Measurements from ENCODE around the gene ZDHHC11B. TPM values are rescaled to one million over a fixed set of nuclear protein-coding genes. Genes with fewer than 3 reads are reported as not detected.
"Not testable (repeated sequence)": the region's sequence is repeated elsewhere in the genome, so short reads cannot be mapped to it uniquely, and the experiment has no call there.

The ZDHHC11B gene
- total and polyA plus RNA-seq, 7 experiments from 2014 or later, result 0.13 to 5.5 (median 1.2) TPM; not detected in 2

DNA sequence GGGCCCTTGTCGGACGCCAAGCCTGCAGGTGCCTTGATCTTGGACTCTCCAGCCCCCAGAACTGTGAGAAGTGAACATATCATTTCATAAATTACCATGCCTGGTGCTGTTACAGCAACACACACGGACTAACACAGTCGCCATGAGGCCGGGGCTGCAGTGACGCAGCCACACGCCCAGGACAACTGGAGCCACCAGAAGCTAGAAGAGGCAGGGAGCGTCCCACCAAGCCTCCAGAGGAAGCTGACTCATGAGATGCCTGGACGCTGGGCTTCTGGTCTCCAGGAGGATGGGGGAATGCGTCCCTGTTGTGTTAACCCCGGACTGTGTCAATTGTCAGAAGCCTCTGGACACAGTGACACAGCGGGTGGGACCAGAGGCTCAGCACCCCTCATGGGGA is 97.6 kb downstream of the ZDHHC11B start:
- intact Hi-C loops (cut with micrococcal nuclease); POLR2A ChIA-PET; ATAC-seq; H3K27me3 Mint-ChIP-seq; H3K9me3 ChIP-seq (ENCODE audit: control insufficient read depth in 2 of 3, low read length in 3 of 3); DNase-seq; H3K27ac ChIP-seq (ENCODE audit: low read depth, low read length); H3K9me3 Mint-ChIP-seq; H3K27ac Mint-ChIP-seq; H3K4me1 ChIP-seq (ENCODE audit: control insufficient read depth in 2 of 2, insufficient read depth in 2 of 2, low read length in 2 of 2); H3K27me3 ChIP-seq (ENCODE audit: control insufficient read depth in 2 of 2, insufficient read depth in 2 of 2, low read length in 2 of 2); CTCF ChIA-PET; H3K36me3 Mint-ChIP-seq; H3K4me3 ChIP-seq (ENCODE audit: low read length); H3K4me1 Mint-ChIP-seq; H3K36me3 ChIP-seq (ENCODE audit: control insufficient read depth in 2 of 3, insufficient read depth in 3 of 3, low read length in 3 of 3); H3K4me3 Mint-ChIP-seq: not testable (repeated sequence)

DNA sequence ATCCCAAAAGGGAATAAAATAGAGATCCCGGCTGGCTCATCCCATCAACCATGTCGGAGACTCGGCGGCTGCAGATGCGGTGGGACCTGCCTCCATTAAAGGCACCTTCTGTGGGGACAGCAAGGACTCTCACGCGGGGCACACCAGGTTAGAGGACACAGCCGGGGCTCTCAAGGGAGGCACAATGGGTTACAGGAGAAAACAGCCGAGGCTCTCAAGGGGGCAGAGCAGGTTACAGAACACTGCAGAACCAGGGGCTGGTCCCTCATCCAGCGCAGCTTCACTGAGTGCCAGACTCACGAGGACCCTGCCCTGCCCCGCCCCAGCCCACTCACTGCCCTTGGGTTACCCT is 98.4 kb downstream of the ZDHHC11B start:
- H3K27me3 Mint-ChIP-seq; POLR2A ChIA-PET; H3K4me3 ChIP-seq (ENCODE audit: low read length); H3K36me3 ChIP-seq (ENCODE audit: control insufficient read depth in 2 of 3, insufficient read depth in 3 of 3, low read length in 3 of 3); H3K27me3 ChIP-seq (ENCODE audit: control insufficient read depth in 2 of 2, insufficient read depth in 2 of 2, low read length in 2 of 2); H3K9me3 Mint-ChIP-seq; H3K4me1 ChIP-seq (ENCODE audit: control insufficient read depth in 2 of 2, insufficient read depth in 2 of 2, low read length in 2 of 2); DNase-seq; H3K9me3 ChIP-seq (ENCODE audit: control insufficient read depth in 2 of 3, low read length in 3 of 3); ATAC-seq; H3K27ac ChIP-seq (ENCODE audit: low read depth, low read length); intact Hi-C loops (cut with micrococcal nuclease); H3K4me3 Mint-ChIP-seq; CTCF ChIA-PET; H3K36me3 Mint-ChIP-seq; H3K4me1 Mint-ChIP-seq; H3K27ac Mint-ChIP-seq: not testable (repeated sequence)

- ChIA-PET CTCF (no interaction called here), POLR2A (no interaction called here)
- DNase-seq (peak in 1 of 9 donors; percentile 20), ATAC-seq (no peak)
- no peaks in the 10 kb centered on the region for H3K27me3 ChIP-seq (ENCODE audit: control insufficient read depth in 2 of 2, insufficient read depth in 2 of 2, low read length in 2 of 2)
- no peak overlapping the region for H3K27ac Mint-ChIP-seq
- H3K4me1 ChIP-seq (ENCODE audit: control insufficient read depth in 2 of 2, insufficient read depth in 2 of 2, low read length in 2 of 2), result no peaks in the 10 kb centered on the region
- no peaks in the 10 kb centered on the region for H3K36me3 Mint-ChIP-seq
- H3K27me3 Mint-ChIP-seq, result peaks cover 0 to 9% (median 0%) of the 10 kb centered on the region in 5 donors
- no peak overlapping the region for H3K4me3 Mint-ChIP-seq
- H3K9me3 Mint-ChIP-seq, result no peaks in the 10 kb centered on the region
- no peak overlapping the region for H3K27ac ChIP-seq (ENCODE audit: low read depth, low read length)
- intact Hi-C loops (cut with micrococcal nuclease), result no loop called here
- no peak overlapping the region for H3K4me3 ChIP-seq (ENCODE audit: low read length)
- no peaks in the 10 kb centered on the region for H3K4me1 Mint-ChIP-seq
- H3K9me3 ChIP-seq (ENCODE audit: control insufficient read depth in 2 of 3, low read length in 3 of 3), result no peaks in the 10 kb centered on the region
- H3K36me3 ChIP-seq (ENCODE audit: control insufficient read depth in 2 of 3, insufficient read depth in 3 of 3, low read length in 3 of 3), result no peaks in the 10 kb centered on the region
Measured at GRCh38 chr5:685262-686171, 99.0 kb downstream of the ZDHHC11B start.

DNA sequence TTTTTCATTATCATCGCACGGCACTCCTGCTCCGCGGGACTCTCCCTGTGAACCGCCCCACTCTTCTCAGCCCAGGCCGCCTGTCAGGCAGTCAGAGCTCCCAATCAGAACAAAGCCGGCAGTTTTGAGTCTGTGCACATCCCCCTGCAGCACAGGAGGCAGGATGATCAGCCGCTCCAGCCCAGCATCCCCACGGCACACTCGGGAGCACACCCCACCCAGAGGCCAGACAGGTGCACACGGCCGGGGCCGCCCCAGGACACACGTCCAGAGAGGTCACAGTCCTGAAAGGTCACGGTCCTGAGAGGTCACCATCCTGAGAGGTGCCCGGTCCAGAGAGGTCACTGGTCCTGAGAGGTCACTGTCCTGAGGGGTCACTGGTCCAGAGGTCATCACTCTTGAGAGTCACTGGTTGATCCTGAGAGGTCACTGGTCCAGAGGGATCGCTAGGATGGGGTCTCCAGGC is 99.7 kb downstream of the ZDHHC11B start:
- Histone ChIP-seq H3K27ac (ENCODE audit: low read depth, low read length) (no peak overlapping the region), H3K4me3 (ENCODE audit: low read length) (no peak overlapping the region), H3K36me3 (ENCODE audit: control insufficient read depth in 2 of 3, insufficient read depth in 3 of 3, low read length in 3 of 3) (no peaks in the 10 kb centered on the region), H3K9me3 (ENCODE audit: control insufficient read depth in 2 of 3, low read length in 3 of 3) (no peaks in the 10 kb centered on the region), H3K4me1 (ENCODE audit: control insufficient read depth in 2 of 2, insufficient read depth in 2 of 2, low read length in 2 of 2) (no peaks in the 10 kb centered on the region), H3K27me3 (ENCODE audit: control insufficient read depth in 2 of 2, insufficient read depth in 2 of 2, low read length in 2 of 2) (no peaks in the 10 kb centered on the region)
- Mint-ChIP-seq H3K9me3 (no peaks in the 10 kb centered on the region), H3K27me3 (peaks cover 0 to 9% (median 0%) of the 10 kb centered on the region in 5 donors), H3K4me1 (no peaks in the 10 kb centered on the region), H3K4me3 (no peak overlapping the region), H3K36me3 (no peaks in the 10 kb centered on the region), H3K27ac (no peak overlapping the region)
- intact Hi-C loops (cut with micrococcal nuclease), result no loop called here
- DNase-seq, result no peak
- POLR2A ChIA-PET, result interaction anchor here (0.7 kb wide), 1 partner anchor 76 kb away, joined by 3 read pairs; no protein-coding TSS in a partner anchor
- ATAC-seq, result no peak
- CTCF ChIA-PET, result no interaction called here

DNA sequence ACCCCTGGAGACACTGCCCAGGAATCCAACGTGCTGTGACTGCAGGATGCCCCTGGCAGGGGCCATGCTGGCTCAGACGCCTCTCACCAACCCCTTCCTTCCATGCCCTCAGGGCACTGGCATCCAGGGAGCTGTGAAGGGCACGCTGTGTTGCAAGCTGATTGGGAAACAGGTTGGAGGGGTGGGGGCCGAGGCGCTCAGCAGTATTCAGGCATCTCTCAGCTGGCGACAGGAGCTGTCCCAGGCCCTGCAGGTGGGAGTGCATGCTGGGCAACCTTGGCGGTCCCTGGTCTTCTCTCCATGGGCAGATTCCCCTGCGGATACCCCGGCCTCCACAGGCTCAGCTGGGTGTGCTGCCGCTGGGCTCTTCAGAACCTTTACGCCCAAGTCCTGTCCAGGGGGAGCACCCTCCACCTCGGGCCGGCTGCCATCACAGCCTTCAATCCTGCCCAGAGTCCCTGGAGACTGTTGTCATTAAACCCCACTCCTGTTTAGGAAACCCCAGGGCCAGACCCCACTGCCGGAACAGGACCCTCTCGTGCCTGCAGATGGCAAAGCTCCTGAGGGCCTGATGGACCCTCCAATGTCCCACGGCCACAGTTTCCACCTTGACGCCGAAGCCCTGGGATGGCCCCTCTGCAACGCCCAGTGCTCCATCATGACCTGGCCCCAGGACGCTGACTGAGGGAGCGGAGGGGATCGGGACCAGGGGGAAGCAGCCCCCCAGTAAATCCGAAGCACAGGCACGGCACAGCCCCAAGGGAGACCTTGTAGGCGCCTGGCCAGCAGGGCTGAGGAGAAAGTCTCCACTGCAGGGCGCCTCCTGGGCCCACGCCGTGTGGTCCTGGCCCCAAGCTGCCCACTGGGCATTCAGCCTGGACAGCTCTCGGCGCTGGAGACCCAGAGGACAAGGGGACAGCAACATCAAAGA is 100.7 kb downstream of the ZDHHC11B start:
- Mint-ChIP-seq H3K36me3 (no peaks in the 10 kb centered on the region), H3K27ac (no peak overlapping the region), H3K4me3 (no peak overlapping the region), H3K9me3 (no peaks in the 10 kb centered on the region), H3K4me1 (no peaks in the 10 kb centered on the region), H3K27me3 (peaks cover 0 to 9% (median 0%) of the 10 kb centered on the region in 5 donors)
- POLR2A ChIA-PET, result interaction anchor here (0.7 kb wide), 1 partner anchor 77 kb away, joined by 3 read pairs; no protein-coding TSS in a partner anchor
- CTCF ChIA-PET, result no interaction called here
- peak in 1 of 9 donors; percentile 17 for DNase-seq
- Histone ChIP-seq H3K9me3 (ENCODE audit: control insufficient read depth in 2 of 3, low read length in 3 of 3) (no peaks in the 10 kb centered on the region), H3K27ac (ENCODE audit: low read depth, low read length) (no peak overlapping the region), H3K4me3 (ENCODE audit: low read length) (no peak overlapping the region), H3K27me3 (ENCODE audit: control insufficient read depth in 2 of 2, insufficient read depth in 2 of 2, low read length in 2 of 2) (no peaks in the 10 kb centered on the region), H3K36me3 (ENCODE audit: control insufficient read depth in 2 of 3, insufficient read depth in 3 of 3, low read length in 3 of 3) (no peaks in the 10 kb centered on the region), H3K4me1 (ENCODE audit: control insufficient read depth in 2 of 2, insufficient read depth in 2 of 2, low read length in 2 of 2) (no peaks in the 10 kb centered on the region)
- no peak for ATAC-seq
- intact Hi-C loops (cut with micrococcal nuclease), result no loop called here

- peak overlapping the region in 1 of 9 donors; percentile 75 for H3K27ac Mint-ChIP-seq
- H3K27me3 Mint-ChIP-seq; H3K4me1 ChIP-seq (ENCODE audit: control insufficient read depth in 2 of 2, insufficient read depth in 2 of 2, low read length in 2 of 2); POLR2A ChIA-PET; ATAC-seq; H3K27ac ChIP-seq (ENCODE audit: low read depth, low read length); H3K9me3 Mint-ChIP-seq; H3K36me3 ChIP-seq (ENCODE audit: control insufficient read depth in 2 of 3, insufficient read depth in 3 of 3, low read length in 3 of 3); H3K36me3 Mint-ChIP-seq; H3K4me3 ChIP-seq (ENCODE audit: low read length); H3K27me3 ChIP-seq (ENCODE audit: control insufficient read depth in 2 of 2, insufficient read depth in 2 of 2, low read length in 2 of 2); H3K9me3 ChIP-seq (ENCODE audit: control insufficient read depth in 2 of 3, low read length in 3 of 3); intact Hi-C loops (cut with micrococcal nuclease); CTCF ChIA-PET; H3K4me1 Mint-ChIP-seq: not testable (repeated sequence)
- H3K4me3 Mint-ChIP-seq, result peak overlapping the region in 1 of 10 donors; percentile 68
- DNase-seq, result peak in 1 of 9 donors; percentile 19
Measured at GRCh38 chr5:682651-683358, 101.7 kb downstream of the ZDHHC11B start.

Measured in naive thymus-derived CD4-positive, alpha-beta T cell (primary cell).